HG03139 (cell line): ENCODE measurements around the gene HLA-DRB5.
"Not testable (repeated sequence)": the region's sequence is repeated elsewhere in the genome, so short reads cannot be mapped to it uniquely, and the experiment has no call there.

Source experiments
- ATAC-seq: cut with Tn5 transposase; IDR thresholded peaks from one replicate; pipeline ENCODE4 v1.9.1; 2021; ENCODE audit not compliant: unreplicated experiment

HLA-DRB5 gene

DNA sequence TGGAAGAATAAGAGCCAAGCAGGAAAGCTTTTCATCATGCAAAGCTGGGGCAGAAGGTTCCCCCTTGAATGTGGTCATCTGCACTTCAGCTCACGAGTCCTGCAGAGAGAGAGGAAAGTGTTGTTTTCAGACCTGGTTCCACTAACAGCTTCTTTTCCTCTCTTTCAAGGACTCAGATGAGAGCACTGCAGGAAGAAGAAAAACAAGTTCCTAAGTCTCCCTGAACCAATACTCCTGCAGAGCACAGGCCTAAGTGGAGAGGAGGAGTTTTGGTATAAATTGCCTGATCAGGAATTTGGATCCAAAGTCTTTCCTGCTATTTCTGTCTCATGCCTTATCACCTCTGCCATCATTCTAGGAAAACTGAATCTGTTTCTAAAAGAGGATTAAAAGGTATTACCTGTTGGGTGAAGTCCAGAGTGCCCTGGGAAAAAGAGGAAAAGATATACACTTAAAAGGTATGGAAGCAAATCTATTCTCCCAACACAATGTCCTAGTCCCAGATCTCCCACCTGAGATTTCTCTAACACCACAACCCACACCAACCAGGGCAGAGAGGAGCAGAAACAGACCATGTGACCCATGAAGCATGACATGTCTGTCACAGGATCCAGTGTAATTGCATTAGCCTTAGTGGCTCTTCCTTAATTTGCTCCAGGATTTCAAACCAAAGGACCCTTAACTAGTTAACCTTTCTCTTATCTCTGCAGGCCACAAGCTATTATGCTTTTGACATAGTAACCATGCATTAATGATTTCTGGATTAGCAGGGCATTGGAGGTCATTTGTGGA lies 12.2 kb downstream of the HLA-DRB5 start:
- no peak for ATAC-seq

DNA sequence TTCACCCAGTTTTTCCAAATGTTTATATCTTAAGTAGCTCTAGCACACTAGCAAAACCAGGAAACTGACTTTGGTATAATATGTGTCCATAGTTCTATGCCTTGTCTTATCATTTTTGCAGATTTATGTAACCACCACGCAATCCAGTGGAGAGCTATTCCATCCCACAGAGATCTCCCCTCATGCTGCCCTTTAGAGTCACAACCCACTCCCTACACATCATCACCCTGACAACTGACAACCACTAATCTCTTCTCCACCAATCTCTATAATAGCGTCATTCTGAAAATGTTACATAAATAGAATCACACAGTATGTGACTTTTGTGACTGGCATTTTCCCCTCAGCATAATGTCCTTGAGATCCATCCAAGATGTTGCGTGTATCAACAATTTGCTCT lies 29.1 kb downstream of the HLA-DRB5 start:
- no peak for ATAC-seq

- ATAC-seq, result no peak
Observed at GRCh38 chr6:32492351-32492750, 37.7 kb downstream of the HLA-DRB5 start.

DNA sequence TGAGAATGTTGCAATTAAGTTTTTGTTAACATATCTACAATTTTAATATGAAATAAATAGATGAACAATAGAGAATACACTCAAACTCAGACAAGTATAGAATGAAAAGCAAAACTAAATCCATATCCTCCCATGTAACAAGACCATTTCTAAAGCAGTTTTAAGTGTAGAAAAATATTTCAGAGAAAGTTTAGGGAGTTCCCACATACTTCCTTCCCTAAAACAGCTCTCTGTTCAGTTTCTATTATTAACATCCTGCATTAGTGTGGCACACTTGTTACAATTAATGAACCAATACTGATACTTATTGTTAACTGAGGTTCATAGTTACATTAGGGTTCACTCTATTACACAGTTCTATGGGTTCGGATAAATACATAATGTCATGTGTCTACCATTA lies 38.4 kb downstream of the HLA-DRB5 start:
- ATAC-seq, result no peak

DNA sequence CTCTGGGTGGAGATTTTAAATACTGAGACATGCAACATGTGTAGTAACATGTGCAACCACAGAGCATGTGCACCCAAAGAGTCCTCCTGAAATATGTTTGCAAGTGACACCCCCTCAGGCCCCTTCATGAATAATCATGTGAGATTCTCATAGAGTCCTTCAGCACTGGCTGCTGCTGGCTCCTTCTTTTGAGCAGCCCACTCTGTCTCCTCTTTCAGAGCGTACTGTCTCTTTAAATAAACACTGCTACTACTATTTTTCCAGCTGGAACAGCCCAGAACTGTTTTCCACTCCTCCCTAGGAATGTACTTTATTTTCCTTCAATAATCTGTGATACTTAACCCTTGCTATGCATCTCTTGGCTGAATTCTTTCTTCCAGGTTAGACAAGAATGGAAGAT lies 42.0 kb downstream of the HLA-DRB5 start:
- no peak for ATAC-seq

GRCh38 chr6:32484614-32484998 lies 45.5 kb downstream of the HLA-DRB5 start:
- no peak for ATAC-seq

- ATAC-seq, result no peak
Observed at GRCh38 chr6:32483968-32484613, 46.0 kb downstream of the HLA-DRB5 start.

- no peak for ATAC-seq
Observed at GRCh38 chr6:32475392-32476206, 54.5 kb downstream of the HLA-DRB5 start.

- peak; percentile 93 for ATAC-seq
Observed at GRCh38 chr6:32473376-32474348, 56.4 kb downstream of the HLA-DRB5 start.

DNA sequence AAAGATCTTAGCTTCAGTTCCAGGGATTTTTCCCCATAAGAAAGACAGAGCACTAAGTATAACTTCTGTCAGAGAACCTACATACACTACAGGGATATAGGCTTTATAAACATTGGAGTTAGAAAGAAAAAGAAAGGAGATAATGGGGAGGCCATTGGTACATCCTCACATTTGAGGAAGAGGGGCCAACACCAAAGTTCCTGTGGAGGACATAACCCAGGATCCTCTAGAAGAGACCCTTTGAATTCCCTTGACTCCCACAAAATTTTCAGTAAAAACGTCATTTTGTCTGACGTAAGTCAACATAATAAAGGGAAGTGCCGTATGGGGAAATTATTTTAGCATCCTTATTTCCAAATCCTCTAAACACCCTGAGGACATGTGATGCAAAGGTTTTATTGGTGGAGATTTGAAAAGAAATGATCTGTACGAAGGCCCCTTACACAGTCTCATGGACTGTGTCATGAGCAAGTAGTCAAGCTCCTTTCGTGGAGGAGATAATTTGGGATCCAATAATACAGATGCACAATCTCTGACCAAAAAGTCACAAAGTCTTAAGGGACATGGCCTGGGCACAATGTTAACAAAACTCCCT lies 57.2 kb downstream of the HLA-DRB5 start:
- no peak for ATAC-seq

DNA sequence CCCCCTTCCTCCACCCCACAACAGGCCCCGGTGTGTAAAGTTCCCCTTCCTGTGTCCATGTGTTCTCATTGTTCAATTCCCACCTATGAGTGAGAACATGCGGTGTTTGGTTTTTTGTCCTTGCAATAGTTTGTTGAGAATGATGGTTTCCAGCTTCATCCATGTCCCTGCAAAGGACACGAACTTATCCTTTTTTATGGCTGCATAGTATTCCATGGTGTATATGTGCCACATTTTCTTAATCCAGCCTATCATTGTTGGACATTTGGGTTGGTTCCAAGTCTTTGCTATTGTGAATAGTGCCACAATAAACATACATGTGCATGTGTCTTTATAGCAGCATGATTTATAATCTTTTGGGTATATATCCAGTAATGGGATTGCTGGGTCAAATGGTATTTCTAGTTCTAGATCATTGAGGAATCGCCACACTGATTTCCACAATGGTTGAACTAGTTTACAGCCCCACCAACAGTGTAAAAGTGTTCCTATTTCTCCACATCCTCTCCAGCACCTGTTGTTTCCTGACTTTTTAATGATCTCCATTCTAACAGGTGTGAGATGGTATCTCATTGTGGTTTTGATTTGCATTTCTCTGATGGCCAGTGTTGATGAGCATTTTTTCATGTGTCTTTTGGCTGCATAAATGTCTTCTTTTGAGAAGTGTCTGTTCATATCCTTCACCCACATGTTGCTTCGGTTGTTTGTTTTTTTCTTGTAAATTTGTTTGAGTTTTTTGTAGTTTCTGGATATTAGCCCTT lies 62.2 kb downstream of the HLA-DRB5 start:
- ATAC-seq, result not testable (repeated sequence)
